Colonic mucosa (tissue), 4 donors: ENCODE measurements around the gene VN1R5. TPM values are rescaled to one million over a fixed set of nuclear protein-coding genes. Genes with fewer than 3 reads are reported as not detected.

Source experiments
- DNase-seq: peaks from one replicate; pipeline ENCODE4 v3.0.0-alpha.2; 2020
- H3K27ac ChIP-seq: fragments of 200-600 bp; one replicate; pipeline ENCODE4 v1.8.0; 2021
- H3K27me3 ChIP-seq: fragments of 200-600 bp; one replicate; pipeline ENCODE4 v1.8.0; 2021
- H3K36me3 ChIP-seq: fragments of 200-600 bp; one replicate; pipeline ENCODE4 v1.8.0; 2021
- H3K4me1 ChIP-seq: fragments of 200-600 bp; one replicate; pipeline ENCODE4 v1.8.0; 2021; ENCODE audit warnings: mild to moderate bottlenecking
- H3K4me3 ChIP-seq: fragments of 200-600 bp; one replicate; pipeline ENCODE4 v1.8.0; 2021
- H3K9ac ChIP-seq, 2 donors: one replicate each; pipeline ENCODE4 v1.7.0; 2013; ENCODE audit warnings: control low read depth in 2 of 2, low read depth in 2 of 2, low read length in 2 of 2
- H3K9me3 ChIP-seq: fragments of 200-600 bp; one replicate; pipeline ENCODE4 v1.8.0; 2021
- intact Hi-C: fragments of 100-400 bp; cut with DNase I; formaldehyde crosslinking; loops from one replicate; pipeline ENCODE4 v1.14.1; 2022
- total RNA-seq, 2 donors: library from RNA; stranded (reverse); fragmentation: NEBNext Ultra II Directional in 1 of 2; extraction: Animal tissue kit (Norgen Biotek cat#: 25700) in 1 of 2; gene quantifications; one replicate each; pipeline ENCODE4 v1.2.1, GENCODE V29; 2021
- TF ChIP-seq, protein P1 (sequence below): fragments of 200-600 bp; IDR thresholded peaks from one replicate; pipeline ENCODE4 v1.8.0; 2022; ENCODE audit warnings: antibody characterized with exemption, mild to moderate bottlenecking
- donor health status: healthy.
- donor health status: DM: no; HTN: no; CAD: no.
- donor health status: DM: no; HTN: no; CAD: no.

The VN1R5 gene
- total RNA-seq, 2 donors from 2014 or later, result not detected

DNA sequence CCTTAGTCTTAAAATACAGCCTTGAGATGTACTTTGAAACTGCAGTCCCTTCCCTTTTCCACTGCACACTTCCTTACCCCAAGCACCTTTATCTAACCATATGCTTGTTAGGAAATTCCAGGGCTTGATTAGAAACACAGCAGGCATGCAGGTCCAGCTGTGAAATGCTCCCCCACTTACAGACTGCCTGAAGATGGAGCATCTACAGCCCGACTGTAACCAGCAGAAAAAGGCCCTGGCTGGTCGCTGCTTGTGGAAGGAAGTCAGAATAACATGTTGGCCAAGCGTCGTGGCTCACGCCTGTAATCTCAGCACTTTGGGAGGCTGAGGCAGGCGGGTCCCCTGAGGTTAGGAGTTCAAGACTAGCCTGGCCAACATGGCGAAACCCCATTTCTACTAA is 37.2 kb downstream of the VN1R5 start:
- H3K9me3 ChIP-seq, result no peaks in the 10 kb centered on the region
- TF ChIP-seq, protein P1, sequence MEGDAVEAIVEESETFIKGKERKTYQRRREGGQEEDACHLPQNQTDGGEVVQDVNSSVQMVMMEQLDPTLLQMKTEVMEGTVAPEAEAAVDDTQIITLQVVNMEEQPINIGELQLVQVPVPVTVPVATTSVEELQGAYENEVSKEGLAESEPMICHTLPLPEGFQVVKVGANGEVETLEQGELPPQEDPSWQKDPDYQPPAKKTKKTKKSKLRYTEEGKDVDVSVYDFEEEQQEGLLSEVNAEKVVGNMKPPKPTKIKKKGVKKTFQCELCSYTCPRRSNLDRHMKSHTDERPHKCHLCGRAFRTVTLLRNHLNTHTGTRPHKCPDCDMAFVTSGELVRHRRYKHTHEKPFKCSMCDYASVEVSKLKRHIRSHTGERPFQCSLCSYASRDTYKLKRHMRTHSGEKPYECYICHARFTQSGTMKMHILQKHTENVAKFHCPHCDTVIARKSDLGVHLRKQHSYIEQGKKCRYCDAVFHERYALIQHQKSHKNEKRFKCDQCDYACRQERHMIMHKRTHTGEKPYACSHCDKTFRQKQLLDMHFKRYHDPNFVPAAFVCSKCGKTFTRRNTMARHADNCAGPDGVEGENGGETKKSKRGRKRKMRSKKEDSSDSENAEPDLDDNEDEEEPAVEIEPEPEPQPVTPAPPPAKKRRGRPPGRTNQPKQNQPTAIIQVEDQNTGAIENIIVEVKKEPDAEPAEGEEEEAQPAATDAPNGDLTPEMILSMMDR, result no peak

DNA sequence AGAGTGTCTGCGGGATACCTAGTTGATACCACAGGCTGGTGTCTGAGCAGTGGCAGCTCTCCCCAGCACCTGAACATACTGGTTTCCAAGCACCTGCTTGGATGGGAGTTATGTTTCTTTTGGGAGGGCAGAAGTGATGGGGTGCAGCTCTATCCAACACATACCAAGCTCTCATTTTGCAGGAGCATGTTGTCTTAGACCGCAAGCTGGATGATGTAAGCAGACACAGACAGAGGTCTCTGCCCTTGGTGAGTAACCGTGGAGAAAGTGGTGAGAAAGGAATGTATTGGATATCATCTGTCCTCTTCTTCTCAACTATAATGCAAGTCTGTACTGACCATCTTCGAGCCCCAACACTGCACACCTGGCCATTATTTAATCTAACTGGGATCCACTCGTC is 38.4 kb downstream of the VN1R5 start:
- Histone ChIP-seq H3K4me3 (no peak overlapping the region), H3K36me3 (no peaks in the 10 kb centered on the region), H3K27me3 (no peaks in the 10 kb centered on the region), H3K9me3 (no peaks in the 10 kb centered on the region), H3K27ac (no peak overlapping the region), H3K4me1 (no peaks in the 10 kb centered on the region), H3K9ac (no peak overlapping the region)
- TF ChIP-seq, protein P1, result no peak
- intact Hi-C loops, result no loop called here
- DNase-seq, result no peak

More for the DNA sequence above, 37.2 kb downstream of the VN1R5 start:
- no peak overlapping the region for H3K4me3 ChIP-seq
- no peaks in the 10 kb centered on the region for H3K27me3 ChIP-seq
- H3K36me3 ChIP-seq, result no peaks in the 10 kb centered on the region
- no peak overlapping the region for H3K9ac ChIP-seq
- intact Hi-C loops, result no loop called here
- no peak overlapping the region for H3K27ac ChIP-seq
- no peaks in the 10 kb centered on the region for H3K4me1 ChIP-seq
- no peak for DNase-seq

DNA sequence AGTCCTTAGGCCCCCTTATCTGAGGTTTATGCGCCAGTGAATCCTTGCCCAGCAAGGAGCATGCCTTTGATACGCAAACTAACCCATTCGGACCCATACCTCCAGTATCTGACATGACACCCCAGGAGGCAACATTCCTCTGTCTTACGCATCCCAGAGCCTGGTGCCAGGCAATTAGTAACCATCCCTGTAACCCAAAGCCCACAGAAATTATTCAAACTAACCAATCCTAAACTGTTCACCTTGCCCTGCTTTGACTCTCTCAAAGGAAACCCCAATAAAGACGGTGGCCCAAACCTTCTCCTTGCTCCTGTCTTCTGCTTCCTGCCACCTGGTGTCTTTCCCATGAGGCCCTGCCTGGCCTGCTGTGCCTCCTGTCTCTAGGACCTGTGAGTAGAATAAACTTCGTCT is 39.4 kb downstream of the VN1R5 start:
- H3K36me3 ChIP-seq, result no peaks in the 10 kb centered on the region
- no peak for DNase-seq
- no peak overlapping the region for H3K27ac ChIP-seq
- H3K9ac ChIP-seq, result no peak overlapping the region
- H3K27me3 ChIP-seq, result no peaks in the 10 kb centered on the region
- no peaks in the 10 kb centered on the region for H3K9me3 ChIP-seq
- intact Hi-C loops, result no loop called here
- TF ChIP-seq, protein P1, result no peak
- no peaks in the 10 kb centered on the region for H3K4me1 ChIP-seq
- no peak overlapping the region for H3K4me3 ChIP-seq

DNA sequence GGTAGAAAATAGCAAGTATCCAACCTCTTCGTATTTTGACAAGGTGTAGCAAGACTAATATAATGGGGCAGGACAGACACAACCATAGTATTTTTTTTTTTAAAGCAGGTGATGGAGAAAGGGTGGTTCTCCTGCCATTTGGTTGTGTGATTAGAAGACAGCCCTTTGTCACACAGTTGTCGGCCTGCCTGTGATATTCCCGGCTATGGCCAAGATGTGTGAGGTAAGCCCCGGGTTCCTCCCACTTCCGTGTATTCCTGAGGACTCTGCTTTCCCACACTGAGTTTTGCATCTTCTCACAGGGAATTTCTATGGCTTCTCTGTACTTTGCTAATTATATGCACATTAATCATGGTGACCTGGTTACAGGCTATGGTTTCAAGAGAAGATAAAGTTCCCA is 39.9 kb downstream of the VN1R5 start:
- Histone ChIP-seq H3K36me3 (no peaks in the 10 kb centered on the region), H3K27ac (no peak overlapping the region), H3K9ac (no peak overlapping the region), H3K4me3 (no peak overlapping the region), H3K4me1 (no peaks in the 10 kb centered on the region), H3K27me3 (no peaks in the 10 kb centered on the region), H3K9me3 (no peaks in the 10 kb centered on the region)
- intact Hi-C loops, result no loop called here
- TF ChIP-seq, protein P1, result no peak
- DNase-seq, result no peak

DNA sequence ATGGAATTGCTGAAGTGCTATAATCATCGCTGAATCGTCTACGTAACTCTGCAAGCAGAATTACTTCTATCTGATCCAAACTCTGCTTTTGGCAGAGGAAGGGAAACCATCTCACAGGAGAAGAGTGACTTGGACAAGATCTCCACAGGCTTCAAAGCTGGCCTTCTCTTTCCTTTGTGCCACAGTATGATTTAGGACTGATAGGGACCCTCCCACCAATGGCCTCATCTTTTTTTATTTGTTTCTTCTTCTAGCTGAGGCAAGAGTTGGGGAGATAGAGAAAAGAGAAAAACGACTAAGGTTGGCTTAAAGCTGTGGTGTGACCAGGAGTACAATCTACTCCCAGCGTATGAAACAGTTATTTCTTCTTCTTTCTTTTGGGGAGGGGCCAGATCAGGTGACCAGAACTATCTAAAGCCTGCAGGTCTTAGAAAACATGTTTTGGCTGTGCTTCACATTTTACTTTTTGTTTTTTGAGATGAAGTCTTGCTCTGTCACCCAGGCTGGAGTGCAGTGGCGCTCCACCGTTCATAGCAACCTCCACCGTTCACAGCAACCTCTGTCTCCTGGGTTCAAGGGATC is 40.8 kb downstream of the VN1R5 start:
- TF ChIP-seq, protein P1, result no peak
- Histone ChIP-seq H3K4me1 (no peaks in the 10 kb centered on the region), H3K9me3 (no peaks in the 10 kb centered on the region), H3K36me3 (no peaks in the 10 kb centered on the region), H3K9ac (no peak overlapping the region), H3K27me3 (no peaks in the 10 kb centered on the region), H3K4me3 (no peak overlapping the region), H3K27ac (no peak overlapping the region)
- DNase-seq, result no peak
- intact Hi-C loops, result no loop called here
